ENCODE measurements around the gene MRPL38.

DNA sequence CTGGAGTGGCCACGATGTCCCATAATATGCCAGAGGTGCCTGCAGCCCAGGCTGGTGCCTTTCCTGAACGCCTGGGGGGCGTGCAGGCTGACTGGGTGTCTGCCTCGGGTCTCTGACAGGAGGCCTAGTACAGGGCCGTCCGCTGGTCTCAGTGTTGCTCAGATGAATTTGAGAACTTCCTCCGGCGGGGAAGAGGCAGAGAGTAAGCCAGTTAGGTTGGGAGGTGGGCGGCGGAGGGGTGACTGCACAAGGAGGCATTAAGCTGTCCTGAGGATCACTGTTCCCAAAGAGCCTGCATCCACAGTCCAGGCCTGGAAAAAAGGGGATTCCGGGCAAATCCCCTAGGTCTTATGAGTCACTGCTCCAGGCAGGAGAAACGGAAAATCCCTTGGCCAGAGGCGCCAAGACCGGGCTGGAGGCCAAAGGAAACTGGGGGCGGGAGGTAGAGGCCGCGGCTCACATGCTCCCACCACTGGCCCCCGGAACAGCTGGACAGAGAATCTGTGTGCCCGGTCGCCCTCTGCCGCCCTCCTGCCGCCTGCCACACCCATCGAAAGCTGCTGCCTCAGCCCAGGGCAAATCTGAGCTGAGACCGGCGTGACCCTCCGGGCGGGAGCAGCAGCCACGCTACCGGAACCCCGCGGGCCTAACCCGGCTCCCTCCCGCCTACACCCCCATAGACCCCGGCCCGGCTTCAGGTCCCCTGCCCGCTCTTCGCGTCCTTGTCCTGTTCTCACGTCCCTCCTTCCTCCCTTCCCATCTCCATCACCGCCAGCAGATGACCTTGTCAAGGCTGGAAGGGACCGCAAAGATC lies 27.5 kb downstream of the MRPL38 start:
- TF ChIP-seq CTCF (conservative IDR thresholded peaks at IDR 0.05; ENCODE audit: low read depth, low read length) (no peak), EZH2 (IDR thresholded peaks at IDR 0.05; ENCODE audit: low read length, unreplicated experiment) (no peak)
